HG03196 (cell line): ENCODE measurements around the gene GTF2F1.
A peak's percentile ranks its signal among the peaks of the same experiment; 100 is the strongest.
"Not testable (repeated sequence)": the region's sequence is repeated elsewhere in the genome, so short reads cannot be mapped to it uniquely, and the experiment has no call there.

Experiments
- ATAC-seq: cut with Tn5 transposase; IDR thresholded peaks from one replicate; pipeline ENCODE4 v1.9.1; 2021; ENCODE audit not compliant: unreplicated experiment

The GTF2F1 gene

GRCh38 chr19:6392221-6393073 lies 517 bp downstream of the GTF2F1 start:
- no peak for ATAC-seq

- ATAC-seq, result no peak
Observed at GRCh38 chr19:6387372-6387771, 5.6 kb downstream of the GTF2F1 start.

GRCh38 chr19:6384381-6384780 lies 8.6 kb downstream of the GTF2F1 start:
- no peak for ATAC-seq

- no peak for ATAC-seq
Observed at GRCh38 chr19:6383188-6383587, 9.8 kb downstream of the GTF2F1 start.

- no peak for ATAC-seq
Observed at GRCh38 chr19:6381030-6381750, 11.8 kb downstream of the GTF2F1 start.

GRCh38 chr19:6379744-6380143 lies 13.2 kb downstream of the GTF2F1 start:
- no peak for ATAC-seq

- ATAC-seq, result no peak
Observed at GRCh38 chr19:6378486-6378885, 14.5 kb downstream of the GTF2F1 start.

GRCh38 chr19:6378041-6378440 lies 14.9 kb downstream of the GTF2F1 start:
- ATAC-seq, result no peak

- no peak for ATAC-seq
Observed at GRCh38 chr19:6376512-6377190, 16.3 kb downstream of the GTF2F1 start.

- no peak for ATAC-seq
Observed at GRCh38 chr19:6375411-6376010, 17.5 kb downstream of the GTF2F1 start, which contains the start of gene PSPN. PSPN (minus strand) TSS chr19:6375933; CDS start chr19:6375849, 84 bp downstream.

GRCh38 chr19:6374711-6375410 lies 18.1 kb downstream of the GTF2F1 start:
- no peak for ATAC-seq

- ATAC-seq, result no peak
Observed at GRCh38 chr19:6374161-6374709, 18.7 kb downstream of the GTF2F1 start.

- ATAC-seq, result no peak
Observed at GRCh38 chr19:6373813-6374108, 19.2 kb downstream of the GTF2F1 start.

GRCh38 chr19:6373096-6373812 lies 19.7 kb downstream of the GTF2F1 start:
- peak; percentile 45 for ATAC-seq

GRCh38 chr19:6372594-6373095 lies 20.3 kb downstream of the GTF2F1 start, which contains the start of gene ALKBH7:
ALKBH7 (plus strand) TSS chr19:6372794; CDS start chr19:6372821, 27 bp downstream.
- ATAC-seq, result peak; percentile 71

GRCh38 chr19:6364353-6364752 lies 28.6 kb downstream of the GTF2F1 start:
- ATAC-seq, result no peak

GRCh38 chr19:6362351-6362801 lies 30.6 kb downstream of the GTF2F1 start:
- no peak for ATAC-seq

- no peak for ATAC-seq
Observed at GRCh38 chr19:6362027-6362350, 31.0 kb downstream of the GTF2F1 start.

- ATAC-seq, result not testable (repeated sequence)
Observed at GRCh38 chr19:6360857-6361216, 32.1 kb downstream of the GTF2F1 start.

GRCh38 chr19:6360445-6360844 lies 32.5 kb downstream of the GTF2F1 start:
- not testable (repeated sequence) for ATAC-seq
